GM23248 (cell line): Measurements from ENCODE around the gene PGAP2.

Experiments
- EZH2 ChIP-seq: fragments of 200-600 bp; sonication (generic); IDR thresholded peaks from 2 replicates; pipeline ENCODE4 v1.6.1; 2018; ENCODE audit warnings: antibody characterized with exemption, mild to moderate bottlenecking; ENCODE audit not compliant: insufficient read depth, poor library complexity, severe bottlenecking
- EZH2phosphoT487 ChIP-seq: fragments of 200-600 bp; sonication (generic); IDR thresholded peaks from 2 replicates; pipeline ENCODE4 v1.6.1; 2018; ENCODE audit warnings: antibody characterized with exemption, moderate library complexity, mild to moderate bottlenecking, low read depth; ENCODE audit not compliant: insufficient read depth

DNA sequence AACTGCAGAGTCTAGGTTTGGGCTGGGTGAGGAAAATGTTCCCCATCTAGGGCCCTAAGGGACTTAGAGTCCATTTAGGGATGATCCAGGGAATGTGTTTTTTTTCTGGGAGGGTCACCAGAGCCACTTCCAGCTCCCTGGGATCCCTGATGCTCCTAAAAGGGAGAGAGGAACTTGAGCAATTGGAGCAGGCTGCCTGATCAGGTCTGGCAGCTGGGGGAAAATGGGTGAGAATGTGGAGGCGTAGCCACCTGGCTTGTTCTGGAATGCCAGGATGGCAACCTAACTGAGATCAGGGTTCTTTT, 1.2 kb downstream of the PGAP2 start:
- TF ChIP-seq EZH2, result no peak
- TF ChIP-seq EZH2phosphoT487, result no peak
